CD4-positive, alpha-beta T cell treated with Interleukin-6 for 4 hours (primary cell): ENCODE measurements around the gene LTO1.

Experiments
- DNase-seq: peaks from one replicate; pipeline ENCODE4 v3.0.0-alpha.2; 2020; ENCODE audit warnings: mixed read lengths

LTO1 gene, protein sequence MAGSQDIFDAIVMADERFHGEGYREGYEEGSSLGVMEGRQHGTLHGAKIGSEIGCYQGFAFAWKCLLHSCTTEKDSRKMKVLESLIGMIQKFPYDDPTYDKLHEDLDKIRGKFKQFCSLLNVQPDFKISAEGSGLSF

GRCh38 chr11:69674886-69675714, at the start of gene LTO1:
LTO1 (minus strand) TSS chr11:69675353; CDS start chr11:69675239, 114 bp downstream.
- DNase-seq: peak; percentile 96

DNA sequence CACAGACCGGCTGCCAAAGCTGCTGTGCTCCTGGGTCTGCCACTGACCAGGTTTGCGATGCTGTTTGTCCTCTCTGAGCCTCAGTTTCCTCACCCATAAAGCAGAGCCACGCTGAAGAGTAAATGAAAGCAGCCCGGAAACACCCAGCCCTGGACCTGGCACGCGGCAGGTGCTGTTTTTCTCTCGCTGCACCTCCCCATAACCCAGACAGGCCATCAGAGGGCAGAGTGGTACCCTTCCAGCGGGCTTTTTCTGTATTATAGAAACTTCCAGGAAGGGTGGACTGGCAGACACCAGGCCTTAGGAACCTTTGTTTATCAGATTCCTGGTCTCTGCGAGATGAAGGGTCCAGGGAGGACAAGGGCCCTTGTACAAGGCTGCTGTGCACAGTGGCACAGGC, 46.6 kb upstream of the LTO1 start:
- no peak for DNase-seq

DNA sequence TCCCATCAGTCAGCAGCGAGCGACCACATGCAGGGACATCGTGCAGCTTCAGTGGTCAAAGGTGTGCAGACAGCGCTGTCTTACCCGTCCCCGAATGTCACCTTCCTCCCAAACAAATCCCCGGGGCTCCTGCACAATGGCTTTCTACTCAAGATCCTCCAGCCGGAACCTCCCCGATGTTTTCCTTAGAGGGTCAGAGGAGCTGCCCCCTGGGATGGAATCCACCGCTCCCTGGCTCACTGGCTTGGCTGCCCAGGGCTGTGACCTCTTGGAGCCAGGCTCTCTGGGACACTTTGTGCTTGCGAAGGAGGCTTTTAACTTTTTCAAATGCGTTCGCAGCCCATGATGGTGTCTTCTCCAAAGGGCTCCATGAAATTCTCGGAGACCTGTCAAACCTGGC, 46.0 kb upstream of the LTO1 start:
- no peak for DNase-seq

GRCh38 chr11:69718912-69719311, 43.8 kb upstream of the LTO1 start:
- no peak for DNase-seq

DNA sequence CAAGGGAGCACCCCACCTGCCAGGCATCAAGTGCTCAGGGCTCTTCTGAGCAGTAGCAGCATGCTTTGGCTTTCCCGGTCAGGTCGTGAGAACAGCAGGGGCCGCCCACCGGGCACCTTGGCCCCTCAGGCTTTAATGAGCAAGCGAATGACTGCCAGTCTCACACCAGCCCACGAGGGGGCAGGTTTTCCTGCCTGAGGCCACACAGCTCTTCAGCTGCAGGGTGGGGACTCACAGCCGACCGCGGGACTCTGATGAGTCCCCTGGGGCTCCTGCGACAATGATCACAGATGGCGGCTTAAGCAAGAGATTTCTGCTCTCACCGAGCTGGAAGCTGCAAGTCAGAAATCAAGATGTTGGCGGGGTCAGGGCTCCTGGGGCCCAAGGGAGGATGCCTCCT, 43.0 kb upstream of the LTO1 start:
- DNase-seq: no peak

- no peak for DNase-seq
Measured at GRCh38 chr11:69716891-69717747, 42.0 kb upstream of the LTO1 start.

GRCh38 chr11:69716099-69716498, 40.9 kb upstream of the LTO1 start:
- DNase-seq: no peak

DNA sequence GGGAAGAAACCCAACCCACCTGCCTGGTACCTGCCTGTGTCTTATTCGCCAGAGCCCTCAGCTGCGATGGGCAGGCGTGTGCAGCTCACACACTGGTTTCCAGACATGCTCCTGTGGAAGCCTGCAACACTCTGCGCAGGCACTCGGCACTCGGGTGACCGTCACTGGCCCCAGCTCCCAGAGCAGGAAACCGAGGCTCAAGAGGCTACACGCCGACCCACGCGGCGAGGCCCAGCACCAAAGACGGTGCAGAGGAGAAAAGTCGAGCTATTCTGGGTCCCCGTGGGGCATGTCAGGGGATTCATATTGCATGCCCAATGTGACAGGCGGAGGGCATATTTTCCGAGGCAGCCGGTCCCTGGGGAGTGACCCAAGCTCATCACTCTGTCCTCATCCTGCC, 40.3 kb upstream of the LTO1 start:
- DNase-seq: no peak

DNA sequence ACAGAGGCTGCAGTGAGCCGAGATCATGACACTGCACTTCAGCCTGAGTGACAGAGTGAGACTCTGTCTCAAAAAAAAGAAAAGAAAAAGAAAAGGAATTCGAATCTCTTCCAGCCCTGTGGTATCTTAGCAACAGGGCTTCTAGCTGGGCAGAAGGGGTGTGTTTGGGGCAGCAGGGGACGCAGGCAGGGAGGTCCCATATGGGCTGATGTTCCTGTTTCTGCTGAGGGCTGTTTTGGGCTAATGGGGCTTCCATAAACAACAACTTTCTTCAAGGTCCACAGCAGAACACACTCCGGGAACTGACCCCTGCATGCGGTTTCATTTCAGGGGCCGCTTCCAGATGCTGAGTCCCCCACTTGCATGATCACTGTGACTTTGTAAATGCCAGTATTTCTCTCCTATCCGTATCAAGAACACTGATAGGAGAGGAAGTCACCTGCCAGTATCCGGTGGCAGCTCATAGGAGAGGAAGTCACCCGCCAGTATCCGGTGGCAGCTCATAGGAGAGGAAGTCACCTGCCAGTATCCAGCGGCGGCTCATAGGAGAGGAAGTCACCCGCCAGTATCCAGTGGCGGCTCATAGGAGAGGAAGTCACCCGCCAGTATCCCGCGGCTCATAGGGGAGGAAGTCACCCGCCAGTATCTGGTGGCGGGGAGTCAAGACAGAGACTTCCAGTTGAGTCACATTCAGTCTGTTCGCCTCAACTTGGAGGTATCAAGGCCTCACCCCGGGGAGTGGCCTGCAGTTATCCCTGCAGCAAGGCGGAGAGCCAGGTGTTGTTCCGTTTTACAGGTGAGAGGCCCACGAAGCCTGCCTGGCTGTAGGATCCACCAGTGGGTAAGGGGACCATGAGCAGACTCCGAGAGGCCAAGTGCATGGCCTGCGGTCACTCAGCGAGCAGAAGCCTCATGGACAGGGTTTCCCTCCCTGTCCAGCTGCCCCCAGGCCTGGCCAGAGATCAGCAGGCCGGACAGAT, 37.0 kb upstream of the LTO1 start:
- peak; percentile 39 for DNase-seq

DNA sequence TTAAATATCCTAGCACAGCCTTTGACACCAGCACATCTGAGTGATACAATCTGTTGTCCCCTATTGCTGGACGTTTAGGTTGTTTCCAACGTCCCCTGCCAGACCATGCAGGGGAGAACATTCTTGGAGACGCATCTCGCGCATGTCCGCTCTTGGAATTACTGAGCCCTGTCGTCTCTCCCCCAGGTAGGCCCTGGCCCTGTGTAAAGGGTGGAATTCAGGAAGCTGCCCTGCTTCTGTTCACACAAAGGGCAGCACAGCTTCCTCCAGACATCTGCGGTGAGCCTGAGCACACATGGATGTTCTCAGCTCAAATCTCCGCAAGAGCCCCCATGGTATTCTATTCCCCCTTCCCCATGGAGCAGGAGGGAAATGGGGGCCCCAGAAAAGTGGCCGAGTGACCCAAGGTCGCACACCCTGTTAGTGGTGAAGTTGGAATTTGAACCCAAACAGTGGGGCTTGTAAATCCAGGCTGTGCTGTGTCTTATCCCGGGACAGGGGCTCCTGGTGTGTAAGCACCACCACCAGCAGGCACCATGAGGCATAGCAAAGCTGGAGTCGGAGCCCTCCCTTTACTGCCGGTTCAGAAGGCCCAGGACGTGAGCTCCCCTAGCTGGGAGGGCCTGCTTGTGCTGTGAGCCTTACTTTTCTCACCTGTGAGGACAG, 33.7 kb upstream of the LTO1 start:
- no peak for DNase-seq

- no peak for DNase-seq
Measured at GRCh38 chr11:69707176-69707575, 32.0 kb upstream of the LTO1 start.

- no peak for DNase-seq
Measured at GRCh38 chr11:69705901-69706787, 31.0 kb upstream of the LTO1 start.

GRCh38 chr11:69705351-69705811, 30.2 kb upstream of the LTO1 start:
- DNase-seq: no peak

GRCh38 chr11:69704508-69705253, 29.5 kb upstream of the LTO1 start:
- no peak for DNase-seq

DNA sequence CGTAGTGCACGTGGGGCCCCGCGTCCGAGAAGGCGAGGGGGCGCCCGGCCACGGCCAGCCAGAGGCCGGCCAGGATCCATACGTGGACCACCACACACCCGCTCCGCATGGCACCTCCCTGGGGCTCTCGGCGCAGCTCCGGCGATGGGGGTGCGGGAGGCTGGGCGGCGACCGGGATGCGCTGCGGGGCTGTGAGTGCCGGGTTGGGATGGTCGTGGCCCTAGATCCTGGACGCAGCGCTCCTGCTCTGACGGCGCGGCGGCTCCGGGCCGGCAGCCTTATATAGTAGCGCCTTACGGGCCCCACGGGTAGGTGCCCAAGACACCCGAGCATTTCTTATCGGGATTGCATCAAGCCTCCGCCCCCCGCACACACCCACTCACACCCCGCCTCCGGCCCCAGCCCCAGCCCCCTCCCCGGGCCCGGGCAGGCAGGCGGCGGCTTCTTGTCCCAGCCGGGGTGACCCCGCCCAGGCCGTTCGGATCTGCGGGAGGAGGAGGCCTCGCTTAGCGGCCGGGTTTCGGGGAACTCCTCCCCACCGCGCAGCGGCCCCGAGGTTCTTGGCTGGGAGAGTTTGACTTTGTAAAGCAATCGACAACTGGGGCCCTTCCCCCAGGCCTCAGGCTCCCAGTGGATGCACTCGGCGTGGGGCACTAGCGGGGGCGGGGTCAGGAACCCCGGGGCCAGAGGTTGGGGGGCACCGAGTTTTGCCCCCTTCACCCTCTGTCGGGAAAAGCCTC, 28.8 kb upstream of the LTO1 start, which contains the start of gene FGF19:
Gene FGF19, minus strand, starts transcription at position 255 of the 740 bp plus-strand sequence. Its CDS starts 146 bp downstream, at position 109.
- DNase-seq: no peak

DNA sequence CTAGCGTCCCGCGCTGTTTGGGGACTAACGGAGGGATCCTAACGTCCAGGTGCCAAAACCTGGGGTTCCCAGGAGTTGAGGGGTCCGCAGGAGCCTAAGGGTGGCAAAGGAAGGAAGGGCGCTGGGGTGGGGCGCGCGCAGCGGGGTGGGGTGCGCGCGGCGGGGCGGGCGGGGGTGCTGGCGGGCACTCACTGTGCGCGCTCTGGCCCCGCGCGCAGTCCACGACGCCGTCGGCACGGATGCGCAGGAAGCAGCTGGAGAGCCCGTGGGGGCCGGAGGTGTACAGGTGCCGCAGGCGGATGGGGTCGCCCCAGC, 28.3 kb upstream of the LTO1 start:
- DNase-seq: no peak

DNA sequence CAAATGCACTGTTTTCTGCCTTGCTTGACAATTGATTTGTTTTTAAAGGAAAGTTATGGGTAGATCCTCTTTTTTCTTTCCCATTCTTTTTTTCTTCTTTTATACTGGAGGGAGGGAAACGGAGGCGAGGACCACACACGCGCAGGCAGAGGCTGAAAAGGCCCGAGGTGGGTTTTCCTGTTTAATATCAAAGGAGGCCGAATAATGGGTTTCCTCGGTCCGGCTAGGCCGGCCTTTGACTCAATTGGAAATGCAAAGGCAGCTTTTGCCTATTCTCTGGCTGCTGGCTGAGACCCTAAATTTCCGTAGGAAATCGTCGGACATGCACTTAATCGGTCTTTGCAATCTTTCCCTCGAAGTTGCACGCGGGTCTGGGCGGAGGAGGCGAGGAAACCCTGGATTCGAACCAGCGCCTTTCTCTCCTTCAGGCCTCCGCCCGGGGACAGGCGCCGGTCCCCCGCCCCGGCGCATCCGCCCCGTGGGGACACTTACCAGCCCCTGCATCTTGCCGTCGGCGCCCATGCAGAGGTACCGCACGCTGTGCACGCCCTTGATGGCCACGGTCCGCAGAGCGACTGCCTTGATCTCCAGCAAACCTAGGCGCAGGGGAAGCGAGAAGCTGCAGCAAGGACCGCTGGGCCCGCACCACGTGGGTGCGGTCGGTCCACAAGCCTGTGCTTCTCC, 27.8 kb upstream of the LTO1 start:
- DNase-seq: no peak

DNA sequence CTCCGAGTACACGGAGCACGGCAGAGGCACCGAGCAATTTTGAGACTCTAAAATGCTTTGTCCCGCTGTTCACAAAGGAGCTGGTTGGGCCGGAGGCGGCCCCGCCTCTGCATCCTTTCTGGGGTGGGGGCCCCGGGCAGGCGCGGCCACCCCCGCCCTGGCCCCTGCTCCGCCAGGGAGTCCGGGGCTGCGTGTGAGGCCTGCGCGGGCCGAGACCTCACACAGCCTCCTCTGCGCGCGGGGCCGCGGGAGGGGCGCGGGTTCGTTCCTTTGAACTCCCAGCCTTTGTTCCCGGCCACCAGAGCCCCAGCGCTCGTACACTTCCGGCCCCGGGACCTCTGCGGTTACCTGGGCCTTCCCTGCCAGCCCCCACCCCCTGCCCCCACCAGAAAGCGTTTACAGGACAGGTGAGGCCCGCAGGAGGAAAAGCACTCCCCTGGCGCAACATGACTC, 27.1 kb upstream of the LTO1 start:
- no peak for DNase-seq
